GM21528 (cell line): ENCODE results near the gene ADAMTS6.

Experiments
- ATAC-seq: cut with Tn5 transposase; IDR thresholded peaks from one replicate; pipeline ENCODE4 v1.9.1; 2021; ENCODE audit warnings: mild to moderate bottlenecking, moderate library complexity; ENCODE audit not compliant: unreplicated experiment, low FRiP score

ADAMTS6 gene

DNA sequence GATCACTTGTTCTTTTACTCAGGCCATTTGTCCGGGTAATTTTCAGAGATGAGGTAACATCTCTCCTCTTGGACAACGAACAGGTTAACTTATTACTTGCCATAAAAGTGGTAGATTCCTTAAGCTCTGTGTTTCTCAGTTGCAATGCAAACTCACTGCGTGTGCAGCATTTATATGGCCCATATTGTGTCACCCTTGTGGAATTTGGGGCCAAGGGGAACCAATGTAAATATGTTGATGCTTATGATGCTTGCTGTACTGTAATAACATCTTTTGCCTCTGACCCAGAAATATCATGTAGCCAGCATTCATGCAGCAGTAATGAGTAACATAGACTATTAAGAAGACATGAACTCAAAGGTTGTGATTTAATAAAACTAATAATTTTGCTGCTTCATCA, 175.8 kb downstream of the ADAMTS6 start:
- no peak for ATAC-seq

DNA sequence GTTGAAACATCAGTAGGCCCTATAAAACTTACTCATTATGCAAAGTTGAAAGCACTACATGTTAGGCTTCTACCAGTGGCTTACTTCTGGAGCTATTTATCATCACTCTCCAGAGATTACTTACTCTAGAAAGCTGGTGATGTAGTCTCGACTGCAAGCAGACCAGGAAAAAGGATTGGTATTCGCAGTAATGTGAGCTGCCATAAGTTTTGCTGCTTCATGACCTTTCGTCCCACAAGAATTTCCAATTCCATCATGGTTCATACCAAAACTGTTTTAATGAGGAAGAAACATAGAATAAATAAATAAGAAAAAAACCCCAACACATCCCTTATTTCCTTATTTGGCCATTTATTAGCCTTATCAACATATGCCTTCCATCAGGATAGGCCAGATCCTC, 181.9 kb downstream of the ADAMTS6 start:
- no peak for ATAC-seq

DNA sequence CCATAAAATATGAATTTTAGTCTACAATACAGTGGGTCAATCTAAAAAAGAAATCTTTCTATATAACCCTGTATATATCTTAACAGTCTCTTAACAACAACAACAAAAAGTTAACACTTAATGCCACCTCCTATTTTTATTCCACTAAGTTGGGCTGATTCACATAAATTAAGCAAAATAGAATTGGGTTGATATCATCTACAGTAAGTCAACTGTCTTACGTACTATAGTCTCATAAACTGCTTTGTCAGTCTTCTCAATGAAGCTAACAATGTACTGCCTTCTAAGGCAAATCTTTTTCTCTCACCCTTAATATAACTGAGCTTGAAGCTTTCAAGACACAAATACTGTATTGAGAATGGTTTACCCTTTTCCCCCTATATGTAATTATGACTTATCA, 185.7 kb downstream of the ADAMTS6 start:
- ATAC-seq: no peak

DNA sequence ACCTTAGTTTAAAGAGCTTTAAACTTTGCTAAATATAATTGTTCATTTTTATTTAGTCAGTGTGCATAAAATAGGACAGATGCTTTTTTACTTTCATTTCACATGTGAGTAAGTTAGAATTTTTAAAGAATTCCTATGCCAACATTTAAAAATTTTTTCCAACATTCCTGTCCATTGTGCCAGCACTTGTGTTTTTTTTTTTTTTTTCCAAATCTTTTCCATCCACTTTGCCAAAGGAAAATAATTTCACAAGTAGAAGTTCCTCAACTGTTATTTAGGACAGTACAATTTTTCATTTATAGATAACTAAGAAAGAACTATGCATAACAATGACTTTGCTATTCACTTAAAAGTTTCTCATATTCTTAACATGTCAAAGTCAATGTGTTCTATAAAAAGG, 189.5 kb downstream of the ADAMTS6 start:
- no peak for ATAC-seq

DNA sequence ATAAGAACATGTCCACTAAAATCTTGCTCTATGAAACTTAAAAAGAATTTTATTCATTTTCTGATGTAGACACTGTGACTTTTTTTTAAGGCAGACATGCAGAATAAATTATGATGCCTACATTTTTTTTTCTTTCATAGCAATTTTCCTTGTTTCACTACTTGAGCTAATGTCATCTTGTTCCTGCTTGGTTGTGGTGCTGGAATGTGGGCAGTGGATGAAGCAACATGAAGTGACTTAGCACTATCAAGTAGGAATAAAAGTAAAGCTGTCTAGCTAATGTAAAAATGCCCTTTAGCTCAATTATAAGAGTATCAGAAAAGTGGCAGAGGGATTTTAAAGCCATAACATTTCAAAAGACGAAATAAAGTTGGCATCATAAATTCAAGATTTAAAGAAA, 191.0 kb downstream of the ADAMTS6 start:
- ATAC-seq: no peak

DNA sequence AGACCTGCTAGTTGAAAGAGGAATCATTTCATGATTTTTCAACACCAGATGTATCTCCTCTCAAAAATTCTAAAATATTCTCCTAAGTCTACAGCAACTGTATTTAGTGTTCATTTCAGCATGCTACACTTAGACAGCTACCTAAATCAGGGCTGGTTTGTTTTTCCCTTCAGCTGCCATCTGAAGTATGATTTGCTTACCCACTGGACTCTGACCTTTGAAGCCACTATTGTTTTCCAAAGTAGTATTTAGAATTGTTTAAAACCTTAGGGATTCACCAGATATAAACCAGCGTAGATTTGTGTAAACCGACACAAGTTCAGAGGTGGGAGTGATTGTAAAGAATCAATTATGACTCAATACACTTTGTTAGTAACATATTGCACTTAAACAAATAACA, 193.1 kb downstream of the ADAMTS6 start:
- ATAC-seq: no peak

DNA sequence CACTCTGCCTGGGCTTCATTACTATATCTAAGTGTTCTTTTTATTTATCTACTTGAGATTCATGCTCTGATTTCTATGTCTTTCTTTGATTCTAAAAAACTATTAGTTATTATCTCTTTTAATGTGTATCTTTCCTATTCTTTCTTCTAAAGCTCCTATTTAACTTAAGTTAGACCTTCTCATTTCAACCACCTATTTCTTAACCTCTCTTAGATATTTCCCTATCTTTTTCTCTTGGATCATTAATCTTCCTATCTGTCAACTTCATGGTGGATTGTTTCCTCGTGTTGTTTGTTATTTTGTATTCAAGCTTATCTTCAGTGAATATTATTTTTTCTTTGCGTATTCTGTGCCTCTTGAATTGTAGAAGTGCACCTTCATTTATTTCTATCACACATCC, 202.1 kb downstream of the ADAMTS6 start:
- no peak for ATAC-seq

DNA sequence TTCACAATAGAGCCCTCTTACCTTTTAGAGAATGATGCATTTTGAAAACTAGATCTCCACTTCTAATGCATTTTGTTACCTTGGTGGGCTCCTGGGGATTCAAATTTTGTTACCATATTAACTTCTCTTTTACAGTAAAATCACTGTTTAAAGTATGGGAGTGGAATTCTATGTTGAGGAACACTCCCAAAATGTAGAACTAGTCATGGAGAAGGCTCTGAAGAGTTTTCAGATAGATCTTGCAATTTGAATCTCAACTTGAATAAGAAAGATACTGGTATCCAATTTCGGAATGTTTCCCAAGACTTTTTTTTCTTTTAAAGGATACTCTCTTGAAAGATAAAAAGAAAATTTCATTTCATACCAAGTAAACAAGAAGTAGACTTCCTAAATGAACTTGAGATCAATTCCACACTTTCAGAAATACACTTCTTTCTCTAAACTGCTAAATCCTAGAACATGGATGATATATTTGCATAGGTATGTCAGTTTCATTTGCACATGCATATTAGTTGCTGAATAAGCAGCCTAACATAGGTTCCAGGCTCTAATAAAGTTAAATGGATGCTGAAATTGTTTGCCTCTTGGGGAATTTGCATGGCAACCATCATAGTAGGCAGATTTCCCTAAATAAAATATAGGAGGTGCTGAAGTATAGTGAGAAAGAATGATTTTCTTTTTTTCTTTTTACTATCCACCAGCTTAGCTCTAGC, 205.4 kb downstream of the ADAMTS6 start:
- no peak for ATAC-seq

DNA sequence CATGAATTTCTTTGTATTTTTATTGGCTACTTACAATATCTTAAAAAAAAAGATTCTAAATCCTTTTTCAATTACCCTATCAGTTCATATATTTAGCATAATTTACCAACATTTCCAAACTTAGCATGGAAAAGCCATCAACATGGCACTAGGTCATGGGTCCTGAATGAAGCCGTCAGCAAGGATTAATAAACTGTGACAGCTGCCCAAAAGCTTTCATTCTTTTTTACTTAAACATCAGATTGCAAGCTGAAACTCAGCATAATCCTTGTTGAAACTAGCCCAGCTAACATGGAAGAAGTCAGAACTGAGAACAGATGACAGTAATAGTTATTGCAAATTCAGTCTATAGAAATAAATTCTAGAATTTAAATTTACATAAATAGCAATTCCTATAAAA, 209.8 kb downstream of the ADAMTS6 start:
- ATAC-seq: no peak

DNA sequence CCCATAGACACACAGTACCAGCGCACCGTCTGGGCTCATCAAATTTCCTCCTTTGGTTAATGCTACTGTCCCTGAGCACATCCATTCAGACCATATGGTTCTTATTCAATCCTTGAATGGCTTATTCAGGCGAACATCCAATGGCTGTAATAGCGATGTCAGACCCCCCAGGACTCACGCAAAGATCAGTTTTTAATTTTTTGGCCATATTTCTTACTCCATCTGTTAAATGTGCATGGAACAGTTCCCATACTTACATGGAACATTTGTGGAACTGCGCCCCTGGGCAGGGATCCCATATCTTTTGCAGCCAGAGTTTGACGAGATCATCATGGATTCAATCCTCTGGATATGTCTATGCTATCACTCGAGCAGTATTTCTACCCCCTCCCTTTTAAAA, 213.2 kb downstream of the ADAMTS6 start:
- ATAC-seq: no peak

DNA sequence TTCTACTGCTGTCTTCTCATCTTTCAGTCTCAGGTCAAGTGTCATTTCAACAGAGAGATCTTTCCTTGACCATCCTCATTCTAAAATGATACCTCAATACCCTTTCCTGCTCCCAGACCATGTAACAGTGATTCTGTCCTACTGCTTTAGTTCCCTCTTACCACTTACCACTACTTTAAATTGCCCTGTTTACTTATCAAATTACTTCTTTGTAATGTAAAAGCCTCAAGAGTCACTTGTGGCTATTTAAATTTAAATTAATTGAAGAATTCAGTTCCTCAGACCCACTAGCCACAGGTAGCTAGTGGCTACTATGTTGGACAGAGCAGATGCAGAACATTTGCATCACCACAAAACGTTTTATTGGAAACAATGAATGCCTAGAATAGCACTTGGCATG, 217.3 kb downstream of the ADAMTS6 start:
- ATAC-seq: no peak

DNA sequence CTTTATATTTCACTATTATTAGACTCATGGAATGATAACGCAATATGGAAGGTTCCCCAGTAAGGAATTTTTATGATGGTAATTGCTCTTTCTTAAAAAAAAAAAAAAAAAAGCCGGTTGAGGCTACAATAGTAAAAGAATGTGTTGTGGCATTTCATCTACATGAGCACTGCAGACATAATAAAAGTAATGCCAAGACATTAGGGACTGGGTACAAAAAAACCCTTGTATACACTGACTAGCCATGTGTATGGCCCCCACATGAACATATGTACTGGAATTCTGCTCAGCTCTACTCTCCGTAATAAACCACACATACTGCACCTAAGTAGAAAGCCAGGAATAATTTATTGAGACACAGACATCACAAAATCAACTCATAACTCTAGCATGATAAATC, 218.4 kb downstream of the ADAMTS6 start:
- ATAC-seq: no peak

DNA sequence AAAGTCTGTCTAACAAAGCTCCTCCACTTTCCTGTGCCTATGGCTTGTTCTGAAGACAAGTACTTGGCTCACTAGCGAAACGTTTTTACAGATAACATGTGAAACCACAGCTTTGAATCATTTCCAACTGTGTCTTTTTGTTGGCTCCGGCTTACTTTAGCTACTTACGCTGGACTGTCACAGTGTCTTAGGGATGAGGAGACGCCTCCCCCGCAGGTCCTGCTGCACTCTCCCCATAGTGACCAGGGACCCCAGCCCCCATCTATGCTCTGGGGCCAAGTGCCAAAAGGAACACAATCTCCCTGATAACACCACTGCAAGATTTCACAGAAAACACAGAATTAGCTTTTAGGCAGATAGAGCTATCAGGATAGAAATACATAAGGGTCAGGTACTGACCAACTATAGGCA, 219.1 kb downstream of the ADAMTS6 start:
- no peak for ATAC-seq

DNA sequence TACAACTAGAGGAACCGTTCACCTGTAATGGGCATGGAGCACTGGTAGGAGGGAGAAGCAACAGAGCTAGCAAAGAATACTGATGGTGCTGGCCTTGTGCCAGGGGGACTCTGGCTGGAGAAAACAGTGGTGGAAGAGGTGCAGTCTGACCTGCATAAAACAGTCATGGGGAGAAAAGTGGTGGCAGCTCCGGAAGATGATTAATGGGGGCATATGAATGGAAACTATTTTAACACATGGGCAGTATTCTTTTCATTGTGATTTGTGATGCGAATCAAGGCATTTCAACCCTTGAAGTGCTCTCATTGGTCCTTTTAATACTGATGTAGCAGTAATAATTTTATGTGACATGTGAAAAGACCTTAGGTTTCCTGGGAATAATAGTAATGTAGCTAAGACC, 219.6 kb downstream of the ADAMTS6 start:
- ATAC-seq: no peak

DNA sequence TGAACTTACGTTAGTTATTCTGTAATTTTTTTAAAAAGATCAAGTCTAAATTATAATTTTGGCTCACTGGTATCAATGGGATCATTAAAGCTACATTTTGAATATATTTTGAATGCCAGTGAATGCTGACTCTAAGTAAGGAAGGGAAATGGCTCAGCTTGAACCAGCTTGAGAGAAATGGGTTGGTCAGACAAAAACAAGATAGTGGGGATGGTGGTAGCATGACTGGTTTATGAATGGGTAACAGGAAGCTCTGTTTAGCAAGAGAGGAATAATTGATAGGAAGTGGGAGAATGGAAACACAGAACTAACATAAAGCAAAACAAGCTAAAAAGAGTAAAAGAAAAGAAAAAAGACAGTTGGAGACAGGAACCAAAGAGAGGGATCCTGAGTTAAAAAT, 220.2 kb downstream of the ADAMTS6 start:
- no peak for ATAC-seq

DNA sequence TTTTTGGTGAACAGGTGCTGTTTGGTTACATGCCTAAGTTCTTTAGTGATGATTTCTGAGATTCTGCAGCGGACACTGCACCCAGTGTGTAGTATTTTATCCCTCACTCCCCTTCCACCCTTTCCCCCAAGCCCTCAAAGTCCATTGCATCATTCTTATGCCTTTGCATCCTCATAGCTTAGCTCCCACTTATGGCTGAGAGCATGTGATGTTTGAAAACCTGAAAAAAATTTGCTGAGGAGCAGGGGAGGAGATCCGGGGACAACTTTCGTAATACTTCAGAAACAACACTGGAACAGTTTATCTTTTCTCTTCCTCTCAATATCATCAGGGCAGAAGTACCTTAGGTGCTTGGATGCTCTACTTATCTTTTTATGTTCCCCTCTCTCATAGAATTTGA, 226.4 kb downstream of the ADAMTS6 start:
- no peak for ATAC-seq

DNA sequence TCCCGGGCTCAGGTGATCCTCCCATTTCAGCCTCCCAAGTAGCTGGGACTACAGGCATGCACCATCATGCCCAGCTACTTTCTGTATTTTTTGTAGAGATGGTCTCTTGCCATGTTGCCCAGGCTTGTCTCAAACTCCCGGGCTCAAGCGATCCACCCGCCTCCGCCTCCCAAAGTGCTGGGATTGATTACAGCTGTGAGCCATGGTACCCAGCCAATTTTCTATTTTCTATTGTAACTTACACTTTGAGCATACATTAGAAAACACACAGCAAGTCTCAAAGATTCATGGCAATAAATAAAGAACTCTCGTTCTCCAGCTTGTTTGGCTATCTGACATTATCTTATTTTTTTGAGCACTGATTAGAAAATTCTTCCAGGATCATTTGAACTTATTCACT, 228.7 kb downstream of the ADAMTS6 start:
- no peak for ATAC-seq

DNA sequence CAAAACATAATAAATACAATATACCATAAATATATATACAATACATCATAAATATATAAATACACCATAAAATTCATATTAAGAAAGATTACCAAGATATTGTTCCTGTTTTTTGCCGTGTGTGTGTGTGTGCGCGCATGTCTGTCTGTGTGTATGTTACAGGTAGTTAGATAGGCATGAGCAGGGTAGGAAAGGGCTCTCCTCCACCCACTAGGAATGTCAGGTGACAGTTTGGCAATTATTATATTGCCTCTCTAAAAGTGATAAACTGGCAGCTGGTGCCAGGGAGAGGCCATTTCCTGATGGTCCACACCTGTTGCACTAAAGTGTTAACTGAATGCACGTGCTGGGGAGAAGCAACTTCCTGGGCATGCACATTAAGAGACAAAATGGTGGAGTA, 232.8 kb downstream of the ADAMTS6 start:
- no peak for ATAC-seq

DNA sequence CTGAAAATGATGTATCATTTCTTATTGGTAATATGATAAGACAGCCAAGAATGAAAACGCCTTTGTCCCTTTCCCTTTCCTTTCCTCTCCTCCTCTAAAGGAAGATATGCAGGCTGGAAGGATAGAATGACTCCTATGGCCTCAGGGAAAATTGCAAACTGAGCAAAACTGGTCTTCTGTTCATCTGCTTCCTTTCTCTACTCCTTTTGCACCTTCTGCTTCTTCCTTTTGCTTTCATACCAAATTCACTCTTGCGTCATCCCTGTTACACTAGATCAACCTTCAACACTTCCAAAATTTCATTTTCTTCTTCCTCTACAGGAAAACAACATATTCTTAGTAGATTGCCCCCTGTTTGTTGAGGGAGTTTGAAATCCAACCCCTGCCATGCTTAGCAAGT, 234.1 kb downstream of the ADAMTS6 start:
- no peak for ATAC-seq

DNA sequence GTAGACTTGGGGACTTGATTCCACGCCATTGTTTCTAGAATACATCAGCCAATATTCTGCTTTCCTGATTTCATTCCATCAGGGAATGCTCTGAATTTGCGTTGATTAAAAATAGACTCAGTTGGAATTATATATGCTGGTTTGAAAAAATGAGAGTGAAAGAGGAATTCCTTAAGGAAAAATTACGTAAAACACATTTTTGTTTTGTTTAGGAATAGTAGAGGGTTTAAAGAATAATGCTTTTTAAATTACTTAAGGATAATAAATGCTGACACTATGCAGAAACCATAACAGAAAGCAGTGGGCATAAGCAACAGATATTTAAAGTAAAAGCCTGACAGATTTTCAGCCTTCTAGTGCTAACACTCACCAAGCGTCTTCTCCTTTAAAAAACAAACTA, 235.0 kb downstream of the ADAMTS6 start:
- no peak for ATAC-seq

DNA sequence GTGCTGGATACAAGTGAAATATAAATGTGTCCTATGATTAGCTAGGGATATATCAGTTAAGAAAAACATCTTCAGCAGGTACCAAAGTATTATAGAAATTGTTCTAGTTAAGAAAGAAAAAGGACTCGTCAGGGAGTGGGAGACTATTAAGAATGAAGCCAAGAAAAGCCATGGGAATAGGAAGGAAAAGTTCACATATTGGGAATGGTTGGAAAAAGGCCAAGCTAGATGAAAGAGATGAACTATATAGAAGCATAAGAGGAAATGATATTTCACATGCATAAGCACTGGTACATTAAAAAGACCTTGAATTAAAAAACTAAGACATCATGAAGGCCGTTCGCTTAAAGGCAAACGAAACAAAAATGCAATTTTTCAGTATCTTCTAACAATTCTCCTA, 237.7 kb downstream of the ADAMTS6 start:
- no peak for ATAC-seq

DNA sequence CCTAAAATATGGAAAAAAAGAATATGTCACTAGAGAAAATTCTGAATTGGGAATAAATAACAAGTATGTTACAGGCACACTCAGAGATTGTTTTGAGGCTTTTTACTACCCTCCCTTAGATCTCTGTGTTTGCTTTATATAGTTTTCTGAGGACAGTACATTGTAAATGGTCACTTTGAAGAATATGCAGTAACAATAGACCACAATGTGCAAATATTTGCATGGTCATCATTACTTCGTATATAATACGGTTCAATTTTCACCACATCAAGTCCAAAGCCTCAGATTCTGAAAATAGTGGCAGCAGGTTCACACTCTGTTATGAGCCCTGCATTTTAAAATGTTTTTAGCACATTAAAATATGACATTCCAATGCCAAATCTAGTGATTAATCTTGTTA, 238.6 kb downstream of the ADAMTS6 start:
- no peak for ATAC-seq

DNA sequence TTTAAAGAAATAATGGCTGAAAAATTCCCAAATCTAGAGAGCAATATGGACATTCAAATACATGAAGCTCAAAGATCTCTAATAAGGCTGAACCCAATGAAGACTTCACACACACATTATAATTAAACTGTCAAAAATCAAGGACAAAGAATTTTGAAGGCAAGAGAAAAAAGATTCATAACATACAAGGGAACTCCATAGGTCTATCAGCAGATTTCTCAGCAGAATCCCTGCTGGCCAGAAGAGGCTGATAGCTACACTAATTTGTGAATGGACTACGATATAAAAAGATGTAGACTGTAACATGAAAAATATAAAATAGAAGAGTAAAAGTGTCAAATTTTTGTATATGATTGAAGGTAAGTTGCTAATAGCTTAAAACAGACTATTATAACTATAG, 251.9 kb downstream of the ADAMTS6 start:
- no peak for ATAC-seq
